Muscle of arm (tissue), 12 donors: Measurements from ENCODE around the gene USB1. TPM values are rescaled to one million over a fixed set of nuclear protein-coding genes. Genes with fewer than 3 reads are reported as not detected.

Experiments
- polyA plus RNA-seq, 12 donors: library from polyadenylated mRNA; unstranded; fragments of 120-200 nt; gene quantifications; one replicate each; pipeline ENCODE4 v1.2.1, GENCODE V29; 2013; ENCODE audit not compliant: insufficient read length in 12 of 12

Gene USB1
- polyA plus RNA-seq, 12 donors = 11.1 to 33.9 (median 15.5) TPM; not detected in 1

Other genes starting within 250 kb of the USB1 start
- 10 to 100 TPM in 11 of 12 donors, not detected in 1; 10.8 to 70.4 (median 17.6) TPM for gene KIFC3, start 198.9 kb upstream of the USB1 start, polyA plus RNA-seq
- 10 to 100 TPM in 1 of 12 donors, under 1 TPM in 6, not detected in 5; 0.03 to 10.7 (median 0.12) TPM for gene CNGB1, start 30.3 kb upstream of the USB1 start, polyA plus RNA-seq
- 10 to 100 TPM in 1 of 12 donors, 1 to 10 TPM in 10, not detected in 1; 5.0 to 11.7 (median 6.3) TPM for gene ZNF319, start 735 bp upstream of the USB1 start, polyA plus RNA-seq
- gene MMP15, start 24.3 kb downstream of the USB1 start, polyA plus RNA-seq = 10 to 100 TPM in 11 of 12 donors, not detected in 1; 16.0 to 41.5 (median 23.0) TPM
- 10 to 100 TPM in 11 of 12 donors, not detected in 1; 38.2 to 83.5 (median 53.3) TPM for gene CFAP20, start 128.0 kb downstream of the USB1 start, polyA plus RNA-seq
- gene CSNK2A2, start 196.7 kb downstream of the USB1 start, polyA plus RNA-seq = 100 to 1,000 TPM in 3 of 12 donors, 10 to 100 TPM in 9; 61.2 to 209 (median 90.9) TPM